Right ventricle myocardium superior (tissue), 1 donor: ENCODE results near the gene GRIK1. TPM values are rescaled to one million over a fixed set of nuclear protein-coding genes. Genes with fewer than 3 reads are reported as not detected.

ENCODE experiments used
- ATAC-seq: fragments of 200-7000 bp; cut with Tn5 transposase; one replicate; pipeline ENCODE4 v1.9.1; 2020; ENCODE audit warnings: mild to moderate bottlenecking; ENCODE audit not compliant: poor library complexity
- DNase-seq: peaks from one replicate; pipeline ENCODE4 v3.0.0-alpha.2; 2020
- intact Hi-C: fragments of 100-400 bp; cut with DNase I; formaldehyde crosslinking; loops from one replicate; pipeline ENCODE4 v1.11.2; 2022
- total RNA-seq: library from RNA; stranded (reverse); fragmentation: NEBNext Ultra II Directional; extraction: Animal tissue kit (Norgen Biotek cat#: 25700); gene quantifications from one replicate; pipeline ENCODE4 v1.2.1, GENCODE V29; 2021
- donor health status: DM: no; HTN: yes; CAD: no; lungs with severe emphysema.

GRIK1 gene
- total RNA-seq, 1 donor from 2014 or later, result not detected

GRCh38 chr21:29701676-29702075, 238.1 kb downstream of the GRIK1 start:
- intact Hi-C loops, result no loop called here
- DNase-seq (no peak), ATAC-seq (no peak)

- ATAC-seq, result no peak
- intact Hi-C loops, result no loop called here
Observed at GRCh38 chr21:29697555-29698193, 242.1 kb downstream of the GRIK1 start.

GRCh38 chr21:29696937-29697336, 242.9 kb downstream of the GRIK1 start:
- intact Hi-C loops, result no loop called here

More at GRCh38 chr21:29697555-29698193, 242.1 kb downstream of the GRIK1 start:
- DNase-seq, result no peak

GRCh38 chr21:29691616-29692491, 247.9 kb downstream of the GRIK1 start:
- ATAC-seq (no peak), DNase-seq (no peak)
- intact Hi-C loops, result no loop called here

More at GRCh38 chr21:29696937-29697336, 242.9 kb downstream of the GRIK1 start:
- DNase-seq (no peak), ATAC-seq (no peak)

- intact Hi-C loops, result no loop called here
- ATAC-seq (no peak), DNase-seq (no peak)
Observed at GRCh38 chr21:29689753-29690152, 250.0 kb downstream of the GRIK1 start.

GRCh38 chr21:29684106-29684505, 255.7 kb downstream of the GRIK1 start:
- intact Hi-C loops, result no loop called here
- DNase-seq, result no peak
- no peak for ATAC-seq

- ATAC-seq, result no peak
- no peak for DNase-seq
- intact Hi-C loops, result no loop called here
Observed at GRCh38 chr21:29682800-29683199, 257.0 kb downstream of the GRIK1 start.

GRCh38 chr21:29680273-29680672, 259.5 kb downstream of the GRIK1 start:
- DNase-seq, result no peak
- intact Hi-C loops, result no loop called here
- no peak for ATAC-seq

- ATAC-seq (no peak), DNase-seq (no peak)
- intact Hi-C loops, result no loop called here
Observed at GRCh38 chr21:29678626-29679025, 261.2 kb downstream of the GRIK1 start.

GRCh38 chr21:29677326-29677725, 262.5 kb downstream of the GRIK1 start:
- intact Hi-C loops, result no loop called here
- DNase-seq (no peak), ATAC-seq (no peak)

- intact Hi-C loops, result no loop called here
- ATAC-seq, result no peak
Observed at GRCh38 chr21:29676395-29676794, 263.4 kb downstream of the GRIK1 start.

GRCh38 chr21:29675451-29675850, 264.3 kb downstream of the GRIK1 start:
- ATAC-seq (no peak), DNase-seq (no peak)
- intact Hi-C loops, result no loop called here

More at GRCh38 chr21:29676395-29676794, 263.4 kb downstream of the GRIK1 start:
- no peak for DNase-seq

GRCh38 chr21:29674343-29674742, 265.5 kb downstream of the GRIK1 start:
- ATAC-seq (no peak), DNase-seq (no peak)
- intact Hi-C loops, result no loop called here

- intact Hi-C loops, result no loop called here
- no peak for ATAC-seq
- no peak for DNase-seq
Observed at GRCh38 chr21:29673096-29673610, 266.6 kb downstream of the GRIK1 start.

- intact Hi-C loops, result no loop called here
- ATAC-seq (no peak), DNase-seq (no peak)
Observed at GRCh38 chr21:29671728-29672127, 268.1 kb downstream of the GRIK1 start.

- no peak for DNase-seq
- intact Hi-C loops, result no loop called here
Observed at GRCh38 chr21:29670228-29670627, 269.6 kb downstream of the GRIK1 start.

GRCh38 chr21:29669416-29669815, 270.4 kb downstream of the GRIK1 start:
- intact Hi-C loops, result no loop called here
- DNase-seq, result no peak
- no peak for ATAC-seq

More at GRCh38 chr21:29670228-29670627, 269.6 kb downstream of the GRIK1 start:
- ATAC-seq, result no peak

- intact Hi-C loops, result no loop called here
- DNase-seq (no peak), ATAC-seq (no peak)
Observed at GRCh38 chr21:29667651-29668050, 272.1 kb downstream of the GRIK1 start.

- intact Hi-C loops, result no loop called here
- no peak for ATAC-seq
- no peak for DNase-seq
Observed at GRCh38 chr21:29664615-29665014, 275.2 kb downstream of the GRIK1 start.
